Kidney tubule cell (primary cell): ENCODE results near the gene LIF.
"Not testable (repeated sequence)": the region's sequence is repeated elsewhere in the genome, so short reads cannot be mapped to it uniquely, and the experiment has no call there.

Experiments
- DNase-seq: peaks from one replicate; pipeline ENCODE4 v3.0.0-alpha.2; 2018; ENCODE audit warnings: low spot score

The LIF gene

GRCh38 chr22:30241576-30242371, 4.8 kb downstream of the LIF start:
- DNase-seq = peak; percentile 39

DNA sequence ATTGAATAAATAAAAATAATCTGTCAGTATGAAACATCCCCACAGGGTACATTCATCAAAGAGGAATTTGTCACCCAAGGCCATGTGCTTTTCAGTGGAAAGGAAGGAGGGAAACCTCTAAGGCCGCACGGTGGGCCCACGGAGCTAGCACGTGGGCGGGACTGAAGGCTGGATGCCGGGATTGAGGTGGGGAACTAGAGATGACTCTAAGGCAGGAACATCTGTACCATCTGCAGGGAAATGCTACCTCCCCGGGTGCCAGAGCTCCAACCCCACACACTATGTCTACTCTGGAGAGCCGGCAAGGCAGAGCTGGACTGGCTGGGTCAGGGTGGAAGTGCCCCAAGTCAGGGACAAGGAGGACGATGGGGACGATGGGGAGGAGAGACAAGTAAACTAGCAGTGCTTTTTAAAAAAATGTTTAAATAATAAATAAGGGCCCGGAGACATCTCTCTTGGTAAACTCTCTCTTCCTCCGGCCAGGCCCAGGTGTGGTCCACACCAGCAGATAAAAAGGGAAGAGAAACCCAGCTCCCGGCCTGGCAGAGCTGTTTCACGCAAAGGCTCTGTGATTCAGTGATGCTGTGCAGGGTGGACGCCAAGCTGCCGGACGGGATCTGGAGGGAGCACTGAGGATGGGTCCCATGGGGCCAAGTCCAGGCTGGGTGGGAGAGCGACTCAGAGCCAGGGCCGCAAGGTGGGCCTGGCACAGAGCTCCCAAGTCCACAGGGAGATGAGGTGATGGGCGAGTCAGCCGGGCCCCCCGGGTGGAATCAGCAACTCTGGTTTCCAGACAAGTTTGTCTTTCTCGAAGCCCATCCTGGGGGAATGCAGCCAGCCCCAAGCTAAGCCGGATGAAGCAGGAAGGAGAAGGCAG, 5.8 kb downstream of the LIF start:
- peak; percentile 69 for DNase-seq

GRCh38 chr22:30239488-30240405, 6.8 kb downstream of the LIF start:
- DNase-seq = peak; percentile 77

- peak; percentile 90 for DNase-seq
Measured at GRCh38 chr22:30238661-30239487, 7.7 kb downstream of the LIF start.

- DNase-seq = no peak
Measured at GRCh38 chr22:30238136-30238535, 8.4 kb downstream of the LIF start.

DNA sequence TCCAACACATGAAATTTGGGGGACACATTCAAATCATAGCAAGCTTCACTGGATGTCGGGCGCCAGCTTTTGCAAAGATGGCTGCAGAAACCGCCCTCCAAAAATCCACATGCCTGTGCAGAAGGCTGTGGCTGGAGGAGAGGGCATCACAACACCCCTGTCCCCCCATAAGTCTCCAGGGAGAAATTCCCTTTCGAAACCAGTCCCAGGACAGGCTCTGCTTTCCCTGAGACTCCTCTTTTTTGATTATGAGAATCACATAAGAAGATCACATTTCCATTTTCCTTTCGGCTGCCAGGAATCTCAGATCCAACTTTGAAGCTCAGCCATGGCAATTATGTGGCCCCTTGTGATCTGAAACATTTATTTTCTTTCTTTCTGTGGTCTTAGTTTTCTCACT, 9.7 kb downstream of the LIF start:
- no peak for DNase-seq

DNA sequence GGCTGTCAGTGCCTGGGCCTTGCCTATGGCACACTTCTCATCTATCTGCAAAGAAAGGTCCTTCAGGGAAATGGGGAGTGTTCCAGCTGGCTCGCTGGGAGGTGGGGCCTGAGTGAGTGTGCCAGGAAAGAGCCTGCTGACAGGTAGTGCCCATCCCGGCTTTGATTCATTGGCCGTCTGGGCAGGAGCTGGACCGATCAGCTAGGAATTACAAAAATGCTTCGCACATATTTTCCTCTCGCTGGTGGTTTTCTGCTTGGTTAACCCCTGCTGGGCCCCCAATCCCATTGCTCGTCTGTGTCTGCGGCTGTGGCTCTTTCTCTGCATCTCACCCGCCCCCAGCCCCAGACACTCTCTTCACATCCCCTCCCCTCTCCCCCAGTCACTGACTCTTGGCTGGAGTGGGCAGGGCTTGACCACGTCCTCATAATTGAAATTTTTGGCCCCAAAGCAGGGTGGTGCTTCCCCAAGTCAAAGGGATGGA, 10.8 kb downstream of the LIF start:
- peak; percentile 100 for DNase-seq

GRCh38 chr22:30234786-30235470, 11.6 kb downstream of the LIF start:
- peak; percentile 79 for DNase-seq

- not testable (repeated sequence) for DNase-seq
Measured at GRCh38 chr22:30234325-30234724, 12.2 kb downstream of the LIF start.

DNA sequence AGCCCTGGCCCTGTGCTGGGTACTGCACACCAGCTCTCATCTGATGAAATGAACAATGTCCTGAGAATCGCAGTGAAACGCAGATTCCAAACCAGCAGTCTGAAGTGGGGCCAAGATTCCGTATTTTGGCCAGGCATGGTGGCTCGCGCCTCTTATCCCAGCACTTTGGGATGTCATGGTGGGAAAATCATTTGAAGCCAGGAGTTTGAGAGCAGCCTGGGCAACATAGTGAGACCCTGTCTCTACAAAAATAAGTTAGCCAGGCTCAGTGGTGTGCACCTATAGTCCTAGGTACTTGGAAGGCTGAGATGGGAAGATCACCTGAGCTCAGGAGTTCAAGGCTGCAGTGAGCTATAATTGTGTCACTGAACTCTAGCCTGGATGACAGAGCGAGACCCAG, 13.0 kb downstream of the LIF start:
- no peak for DNase-seq

DNA sequence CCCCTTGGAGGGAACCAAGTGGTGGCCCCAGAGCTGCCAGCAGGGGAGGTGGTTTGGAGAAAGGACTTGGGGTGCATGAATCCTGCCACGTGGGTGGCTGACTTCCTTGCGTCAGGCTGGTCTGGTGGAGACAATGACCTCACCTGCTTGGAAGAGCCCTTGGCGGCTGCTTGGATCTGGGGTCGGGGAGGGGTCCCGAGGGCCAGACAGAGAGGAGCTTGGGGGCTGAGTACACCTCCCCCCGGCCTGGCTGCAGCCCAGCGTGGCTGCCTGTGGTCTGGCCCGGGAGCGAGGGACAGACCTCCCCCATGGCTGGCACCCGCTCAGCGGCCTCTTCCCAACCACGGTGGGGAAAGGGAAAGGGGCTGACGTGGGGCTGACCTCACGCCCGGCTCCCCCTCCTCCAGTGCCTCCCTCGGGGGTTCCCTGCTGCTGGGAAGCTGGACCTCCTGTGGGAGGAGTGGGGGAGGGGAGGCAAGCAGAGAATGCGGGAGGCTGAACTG, 13.8 kb downstream of the LIF start:
- DNase-seq = peak; percentile 50

GRCh38 chr22:30230787-30231461, 15.6 kb downstream of the LIF start:
- DNase-seq = no peak

DNA sequence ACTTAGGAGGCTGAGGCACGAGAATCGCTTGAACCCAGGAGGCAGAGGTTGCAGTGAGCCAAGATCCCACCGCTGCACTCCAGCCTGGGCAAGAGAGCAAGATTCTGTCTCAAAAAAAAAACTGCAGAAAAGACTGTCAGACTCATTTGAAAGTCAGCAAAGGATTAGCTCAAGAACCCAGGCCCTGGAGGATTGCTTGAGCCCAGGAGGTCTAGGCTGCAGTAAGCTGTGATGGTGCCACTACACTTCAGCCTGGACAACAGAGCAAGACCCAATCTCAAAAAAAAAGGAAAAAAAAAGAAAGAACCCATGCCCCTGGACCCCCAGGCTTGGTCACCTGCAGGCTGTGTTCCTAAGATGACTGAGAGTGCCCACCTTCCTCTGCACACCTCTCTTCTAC, 16.2 kb downstream of the LIF start:
- no peak for DNase-seq

DNA sequence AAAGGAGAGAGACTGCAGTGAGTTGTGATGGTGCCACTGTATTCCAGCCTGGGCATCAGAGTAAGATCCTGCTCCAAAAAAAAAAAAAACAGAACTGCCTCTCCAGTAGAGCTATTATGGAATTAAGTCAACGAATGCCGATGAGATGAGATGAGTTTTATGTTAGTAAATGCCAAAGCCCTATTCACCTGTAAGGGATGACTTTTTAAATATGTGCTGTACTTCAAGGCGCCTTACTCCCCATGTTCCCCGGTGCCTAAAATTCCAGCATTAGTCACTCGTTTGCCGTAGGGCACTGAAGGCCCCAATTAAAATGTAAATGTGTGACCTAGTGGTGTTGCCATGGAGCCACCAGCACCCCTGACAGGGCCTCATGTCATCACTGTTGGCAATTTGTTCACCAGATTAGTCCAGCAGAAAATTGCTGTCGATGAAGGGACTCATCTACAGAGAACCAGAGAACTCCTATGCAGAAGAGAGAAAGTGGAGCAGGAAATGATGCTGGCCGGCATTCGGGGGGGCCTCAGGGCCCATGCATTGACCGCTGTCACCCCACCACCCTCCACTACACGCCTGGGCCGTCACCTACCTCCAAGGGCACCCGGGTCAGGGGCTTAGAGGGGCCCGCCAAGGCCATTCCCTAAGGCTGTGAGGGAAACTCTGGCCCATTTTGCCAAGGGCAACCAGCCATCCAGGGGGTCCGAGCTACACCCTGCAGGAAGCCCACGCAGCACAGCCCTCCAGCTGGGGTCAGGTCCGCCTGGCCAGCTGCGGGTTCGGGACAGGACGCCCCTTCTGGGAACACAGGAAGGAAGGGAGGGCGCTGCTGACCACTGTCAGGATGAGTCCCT, 17.8 kb downstream of the LIF start:
- DNase-seq = peak; percentile 99

DNA sequence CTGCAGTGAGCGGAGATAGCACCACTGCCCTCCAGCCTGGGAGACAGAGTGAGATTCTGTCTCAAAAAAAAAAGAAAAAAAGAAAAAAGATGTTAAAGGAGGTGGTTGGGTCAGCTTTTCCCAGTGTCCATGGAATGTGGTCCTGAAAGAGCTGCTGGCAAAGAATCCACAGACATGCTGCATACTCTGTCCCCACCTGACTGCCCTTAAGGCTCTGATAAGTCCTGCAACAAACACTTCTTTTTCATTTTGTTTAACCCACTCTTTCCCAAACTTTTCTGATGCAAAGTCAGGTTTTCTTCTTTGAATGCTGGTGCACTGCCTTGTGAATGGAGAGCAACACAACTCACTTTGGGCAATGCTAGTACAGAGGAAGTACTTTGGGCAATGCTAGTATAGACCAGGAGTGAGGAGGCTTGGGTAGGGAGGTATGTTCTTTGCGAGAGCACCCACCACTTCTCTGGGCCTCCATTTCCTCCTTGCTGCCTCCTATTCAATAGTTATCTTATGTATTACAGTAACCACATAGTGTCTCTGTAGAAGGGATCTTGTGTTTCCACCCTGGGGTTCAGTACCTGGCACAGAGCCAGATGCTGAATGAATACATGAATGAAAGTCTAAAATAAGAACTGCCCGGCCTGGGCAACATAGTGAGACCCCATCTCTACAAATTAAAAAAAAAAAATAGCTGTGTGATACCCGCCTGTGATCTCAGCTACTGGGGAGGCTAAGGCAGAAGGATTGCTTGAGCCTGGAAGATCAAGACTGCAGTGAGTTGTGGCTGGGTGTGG, 18.9 kb downstream of the LIF start:
- no peak for DNase-seq

DNA sequence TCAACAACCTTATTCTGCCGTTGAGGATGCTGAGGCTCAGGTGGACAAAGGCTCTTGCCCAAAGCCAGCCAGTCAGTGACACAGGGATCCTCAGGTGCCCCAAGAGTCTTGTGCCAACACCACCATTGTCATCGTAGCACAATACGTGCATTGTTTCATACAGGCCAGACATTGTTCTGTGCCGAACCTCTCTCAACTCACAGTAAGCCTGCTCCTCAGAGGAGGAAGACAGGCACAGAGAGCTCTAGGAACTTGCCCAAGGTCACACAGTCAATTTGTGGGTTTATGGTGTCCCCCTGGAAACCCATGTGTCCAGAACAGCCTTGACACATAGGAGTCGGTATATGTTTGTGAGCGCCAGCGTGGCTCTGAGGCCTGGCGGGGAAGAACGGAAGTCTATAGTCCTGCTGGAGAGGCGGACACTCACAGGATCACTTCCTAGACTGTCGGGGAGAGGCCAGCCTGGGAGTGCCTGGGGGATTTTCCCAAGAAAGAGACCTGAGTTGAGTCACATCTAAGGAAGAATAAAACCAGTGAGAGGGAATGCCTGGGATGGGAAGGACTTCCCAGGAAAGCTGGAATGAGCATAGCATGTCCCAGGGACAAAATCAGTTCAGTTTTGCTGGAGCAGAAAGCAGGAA, 20.2 kb downstream of the LIF start:
- DNase-seq = peak; percentile 95

DNA sequence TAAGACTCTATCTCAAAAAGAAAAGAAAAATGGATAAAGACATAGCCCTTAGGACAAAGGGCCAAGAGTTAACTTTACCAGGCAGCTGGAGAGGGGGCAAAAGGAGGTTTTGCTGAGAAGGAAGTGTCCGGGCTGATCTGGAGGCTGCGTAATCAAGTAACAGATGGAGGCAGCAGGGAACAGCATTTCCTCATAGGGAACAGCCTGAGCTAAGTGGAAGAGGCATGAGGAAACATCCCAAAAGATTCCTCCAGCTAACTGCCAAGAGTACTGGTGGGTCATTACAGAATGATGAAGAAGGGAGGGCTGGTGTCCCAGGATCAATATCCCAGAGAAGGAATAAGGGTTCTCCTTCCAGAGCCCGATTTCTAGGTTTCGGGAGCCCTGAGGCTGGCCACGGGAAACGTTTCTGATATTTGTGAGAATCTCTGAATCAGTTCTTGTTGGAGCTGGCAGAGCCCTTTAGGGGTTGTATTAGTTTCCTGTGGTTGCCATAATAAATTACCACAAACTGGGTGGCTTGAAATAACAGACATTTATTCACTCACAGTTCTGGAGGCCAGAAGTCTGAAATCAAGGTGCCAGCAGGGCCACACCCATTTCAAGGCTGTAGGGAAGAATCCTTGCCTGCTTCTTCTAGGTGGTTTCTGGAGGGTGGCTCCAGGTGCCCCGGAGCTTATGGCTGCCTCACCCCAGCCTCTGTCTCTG, 21.2 kb downstream of the LIF start:
- no peak for DNase-seq
